ENCODE results near the gene HS6ST3.
A peak's percentile ranks its signal among the peaks of the same experiment; 100 is the strongest.

Gene HS6ST3

GRCh38 chr13:96652506-96652905 is 562.6 kb downstream of the HS6ST3 start:
- DNase-seq (ENCODE audit: low read depth), result no peak

DNA sequence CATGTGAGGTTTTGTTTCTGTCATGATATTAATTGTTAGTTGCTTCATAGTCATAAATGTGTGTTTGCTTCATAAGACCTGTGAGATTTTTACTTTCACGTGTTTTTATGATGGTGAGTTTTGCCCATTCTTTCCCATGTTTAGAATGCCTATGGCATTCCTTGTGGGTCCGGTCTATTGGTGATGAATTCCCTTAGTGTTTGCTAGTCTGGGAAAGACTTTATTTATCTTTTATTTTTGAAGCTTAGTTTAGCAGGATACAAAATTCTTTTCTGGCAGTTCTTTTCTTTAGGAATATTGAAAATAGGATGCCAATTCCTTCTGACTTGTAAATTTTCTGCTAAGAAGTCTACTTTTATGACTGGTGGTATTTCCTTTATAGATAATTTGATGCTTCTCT is 571.7 kb downstream of the HS6ST3 start:
- DNase-seq (ENCODE audit: low read depth), result no peak

DNA sequence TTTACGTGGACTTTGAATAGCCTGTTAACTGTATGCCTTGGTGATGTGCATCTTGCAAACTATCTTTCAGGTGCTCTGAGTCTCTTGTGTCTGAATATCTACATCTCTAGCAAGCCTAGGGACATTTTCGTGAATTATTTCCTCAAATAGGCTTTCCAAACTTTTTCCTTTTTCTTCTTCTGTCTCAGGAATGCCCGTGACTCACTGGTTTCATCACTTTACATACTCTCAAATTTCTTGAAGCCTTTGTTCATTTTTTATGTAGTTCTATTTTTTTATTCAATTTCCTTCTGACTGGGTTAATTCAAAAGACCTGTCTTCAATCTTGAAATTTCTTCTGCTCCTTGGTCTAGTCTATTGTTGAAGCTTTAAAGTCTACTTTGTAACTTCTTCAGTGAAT is 572.1 kb downstream of the HS6ST3 start:
- DNase-seq (ENCODE audit: low read depth), result no peak

- no peak for DNase-seq (ENCODE audit: low read depth)
Observed at GRCh38 chr13:96667294-96668018, 577.5 kb downstream of the HS6ST3 start.

DNA sequence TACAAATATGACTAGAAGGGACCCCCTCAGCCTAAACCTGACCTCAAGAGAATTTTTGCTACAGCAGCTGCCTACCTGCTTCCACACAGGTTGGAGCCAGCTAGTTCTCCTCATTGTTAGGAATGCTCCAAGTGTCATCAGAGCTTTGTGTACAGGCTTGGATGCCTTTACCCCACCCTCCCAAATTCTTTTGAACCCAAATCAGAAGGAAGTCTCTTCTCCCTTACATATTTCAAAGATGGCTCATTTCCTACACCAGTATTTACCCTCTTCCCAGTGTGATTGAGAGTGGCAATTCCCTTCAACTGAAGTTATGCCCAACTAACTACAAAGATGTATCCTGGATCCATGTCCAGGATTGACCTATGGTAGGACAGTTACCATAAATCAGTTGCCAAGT is 581.2 kb downstream of the HS6ST3 start:
- DNase-seq (ENCODE audit: low read depth), result no peak

DNA sequence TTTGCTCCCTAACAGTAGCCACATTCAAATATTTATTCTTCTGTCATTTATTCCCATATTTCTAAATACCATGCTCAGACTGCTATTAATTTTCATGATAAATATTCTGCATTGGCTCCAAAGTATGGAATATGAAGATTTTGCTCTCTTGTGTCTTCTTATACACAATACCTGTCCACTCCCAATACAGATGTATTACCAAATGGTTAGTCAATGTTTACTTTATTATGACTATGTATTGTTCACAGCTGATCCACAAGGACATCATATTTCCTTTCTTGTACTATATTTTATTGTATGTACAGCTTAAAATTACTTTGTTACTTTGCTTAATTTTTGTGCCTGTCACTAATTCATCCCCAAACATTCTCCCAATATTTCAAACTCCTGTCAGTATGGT is 582.1 kb downstream of the HS6ST3 start:
- DNase-seq (ENCODE audit: low read depth), result no peak

GRCh38 chr13:96673825-96674224 is 583.9 kb downstream of the HS6ST3 start:
- DNase-seq (ENCODE audit: low read depth), result no peak

GRCh38 chr13:96677029-96677428 is 587.1 kb downstream of the HS6ST3 start:
- no peak for DNase-seq (ENCODE audit: low read depth)

- no peak for DNase-seq (ENCODE audit: low read depth)
Observed at GRCh38 chr13:96678801-96679200, 588.9 kb downstream of the HS6ST3 start.

- no peak for DNase-seq (ENCODE audit: low read depth)
Observed at GRCh38 chr13:96680898-96681297, 591.0 kb downstream of the HS6ST3 start.

GRCh38 chr13:96681766-96682165 is 591.9 kb downstream of the HS6ST3 start:
- no peak for DNase-seq (ENCODE audit: low read depth)

DNA sequence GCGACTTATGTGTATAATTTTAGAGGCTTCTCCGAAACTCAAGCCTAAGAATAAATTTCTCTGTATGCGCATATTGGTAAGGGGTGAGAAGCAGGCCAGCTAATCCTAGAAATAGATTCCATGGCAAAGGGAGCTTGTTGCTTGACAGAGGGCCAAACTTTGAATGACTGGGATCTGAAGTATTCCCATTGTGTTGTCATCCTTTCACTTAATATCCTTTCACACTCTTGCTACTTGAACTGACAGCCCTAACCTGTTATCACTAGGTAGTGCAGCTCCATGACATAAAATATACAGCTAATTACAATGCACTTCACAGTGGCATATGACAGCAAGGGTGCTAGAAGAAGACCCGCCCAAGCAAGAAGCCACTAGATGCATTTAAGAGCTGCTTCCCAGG is 594.6 kb downstream of the HS6ST3 start:
- DNase-seq (ENCODE audit: low read depth), result no peak

DNA sequence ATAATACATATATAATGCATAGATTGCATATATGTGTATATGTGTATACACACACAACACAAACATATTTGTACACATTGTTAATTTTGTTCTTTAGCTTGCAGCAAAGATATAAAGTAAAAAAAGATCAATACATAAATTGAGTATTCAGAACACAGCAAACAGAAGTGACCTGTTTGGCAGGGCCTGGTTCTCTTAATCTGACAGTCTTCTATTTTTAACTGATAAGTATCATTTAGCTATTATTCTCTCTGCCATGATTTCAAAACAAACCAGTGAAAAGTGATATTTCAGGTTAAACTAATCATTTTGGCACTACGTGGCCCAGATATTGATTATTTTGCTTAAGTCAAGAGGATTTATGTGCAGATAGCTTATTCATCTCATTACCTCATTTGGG is 595.0 kb downstream of the HS6ST3 start:
- DNase-seq (ENCODE audit: low read depth), result no peak

DNA sequence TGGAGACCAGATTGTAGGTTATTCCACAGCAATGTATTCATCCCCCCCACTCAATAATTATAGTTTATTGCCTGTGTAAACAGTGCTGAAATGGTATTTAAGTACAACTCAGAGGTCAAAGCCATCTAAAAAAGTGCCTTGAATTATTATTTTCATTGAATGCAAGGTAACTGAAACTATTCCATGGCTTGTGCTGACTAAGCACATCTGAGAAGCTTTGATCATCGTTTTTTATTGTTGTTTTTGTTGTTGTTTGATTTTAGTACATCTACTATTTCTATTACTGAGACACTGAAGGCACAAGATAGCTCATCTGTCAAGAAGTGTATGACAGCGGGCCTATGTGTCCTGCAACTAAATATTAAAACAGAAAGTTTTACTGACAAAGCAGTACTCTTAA is 596.4 kb downstream of the HS6ST3 start:
- no peak for DNase-seq (ENCODE audit: low read depth)

DNA sequence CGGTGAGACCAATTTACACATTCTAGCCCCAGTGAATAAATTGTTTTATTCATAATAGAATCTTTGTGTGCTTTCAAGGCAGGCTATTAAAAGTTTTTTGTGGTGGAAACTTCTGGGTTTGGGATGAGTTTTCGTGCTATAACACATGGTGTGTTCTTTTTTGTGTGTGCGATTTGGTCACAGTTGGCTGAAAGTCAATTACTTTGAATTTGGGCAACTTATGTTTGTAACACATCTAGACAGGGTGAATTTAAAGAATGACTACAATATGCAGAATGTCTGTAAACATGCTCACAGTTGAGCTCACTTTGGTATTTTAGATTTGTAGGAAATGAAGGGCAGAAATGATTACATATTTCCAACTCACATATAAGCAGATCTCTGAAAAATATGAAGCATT is 597.3 kb downstream of the HS6ST3 start:
- no peak for DNase-seq (ENCODE audit: low read depth)

GRCh38 chr13:96690998-96691397 is 601.1 kb downstream of the HS6ST3 start:
- DNase-seq (ENCODE audit: low read depth), result no peak

DNA sequence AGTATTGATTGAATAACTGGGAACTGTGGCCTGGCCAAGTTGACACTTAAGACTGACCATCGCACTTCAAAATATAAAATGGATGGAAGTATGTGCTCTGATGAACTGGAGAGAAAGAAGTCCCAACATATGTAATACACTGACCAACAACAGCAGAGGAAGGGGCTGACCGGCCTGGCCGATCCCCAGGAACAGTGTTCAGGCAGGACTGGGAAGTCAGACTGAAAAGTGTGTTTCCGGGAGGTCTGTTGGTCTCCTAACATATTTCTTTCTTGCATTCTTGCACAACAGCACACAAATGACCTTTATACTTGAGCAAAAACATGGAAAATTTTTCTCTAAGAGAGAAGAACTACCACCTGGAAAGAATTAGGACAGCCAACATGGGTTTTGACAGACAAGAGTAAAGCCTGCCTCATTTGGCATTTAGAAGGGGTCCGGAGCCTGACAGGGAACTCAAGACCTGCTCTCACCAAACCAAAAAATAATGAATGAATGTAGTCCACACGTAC is 606.5 kb downstream of the HS6ST3 start:
- no peak for DNase-seq (ENCODE audit: low read depth)

DNA sequence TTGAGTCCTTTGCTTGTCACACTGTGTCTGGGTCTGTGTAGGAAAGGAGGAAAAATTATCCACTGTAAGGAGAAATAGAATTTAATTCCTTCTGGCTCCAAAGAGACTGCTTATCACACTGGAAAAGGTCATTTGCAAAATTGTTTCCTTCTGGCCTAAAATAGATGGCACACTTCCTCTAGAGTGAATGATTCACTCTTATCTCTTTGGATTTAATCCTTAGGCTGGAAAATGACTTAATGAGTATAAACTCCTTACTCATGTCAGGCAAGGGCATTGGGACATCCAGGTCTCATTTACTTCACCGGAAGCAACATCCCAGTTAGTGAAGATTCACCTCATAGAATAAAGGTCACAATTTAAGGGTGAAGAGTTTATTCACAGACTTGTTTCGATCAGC is 610.8 kb downstream of the HS6ST3 start:
- no peak for DNase-seq (ENCODE audit: low read depth)

- no peak for DNase-seq (ENCODE audit: low read depth)
Observed at GRCh38 chr13:96707146-96707545, 617.2 kb downstream of the HS6ST3 start.

GRCh38 chr13:96710166-96710862 is 620.4 kb downstream of the HS6ST3 start:
- no peak for DNase-seq (ENCODE audit: low read depth)

DNA sequence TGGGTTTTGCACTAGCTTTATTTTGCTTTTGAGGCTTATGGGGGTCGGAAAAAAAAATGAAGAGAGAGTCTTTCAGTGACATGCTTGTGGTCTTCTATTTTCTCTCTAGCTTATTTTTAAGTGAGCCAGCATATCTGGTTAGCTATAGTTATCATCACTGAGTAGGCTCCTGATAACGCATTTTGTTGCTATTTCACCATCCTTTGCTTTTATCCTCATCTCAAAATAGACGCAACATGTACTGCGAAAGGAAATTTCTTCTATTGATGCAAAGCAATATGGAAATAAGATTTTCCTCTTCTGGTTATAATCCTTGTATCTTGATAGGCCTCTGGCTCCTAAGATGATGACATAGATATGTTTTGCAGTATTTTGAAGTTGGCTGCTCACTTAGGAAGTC is 630.5 kb downstream of the HS6ST3 start:
- DNase-seq (ENCODE audit: low read depth), result no peak

- DNase-seq (ENCODE audit: low read depth), result no peak
Observed at GRCh38 chr13:96726651-96727050, 636.7 kb downstream of the HS6ST3 start.

DNA sequence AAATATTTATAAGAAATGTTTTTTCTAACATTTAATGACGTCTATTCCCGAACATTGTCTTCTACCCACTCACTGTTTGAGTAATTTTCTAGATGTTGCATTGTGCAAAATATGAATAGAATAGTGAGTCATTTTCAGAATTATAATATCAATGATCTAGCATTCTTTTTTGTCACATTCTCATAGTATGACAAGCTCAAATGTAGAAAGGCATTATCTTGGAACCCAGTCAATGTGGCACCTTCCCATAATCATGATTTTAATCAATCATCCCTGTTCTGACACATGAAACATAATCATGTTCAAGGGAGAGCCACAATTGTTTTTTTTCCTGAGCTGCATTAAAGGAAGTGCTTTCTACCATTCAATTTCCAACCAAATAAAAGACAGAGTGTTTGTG is 638.6 kb downstream of the HS6ST3 start:
- no peak for DNase-seq (ENCODE audit: low read depth)

DNA sequence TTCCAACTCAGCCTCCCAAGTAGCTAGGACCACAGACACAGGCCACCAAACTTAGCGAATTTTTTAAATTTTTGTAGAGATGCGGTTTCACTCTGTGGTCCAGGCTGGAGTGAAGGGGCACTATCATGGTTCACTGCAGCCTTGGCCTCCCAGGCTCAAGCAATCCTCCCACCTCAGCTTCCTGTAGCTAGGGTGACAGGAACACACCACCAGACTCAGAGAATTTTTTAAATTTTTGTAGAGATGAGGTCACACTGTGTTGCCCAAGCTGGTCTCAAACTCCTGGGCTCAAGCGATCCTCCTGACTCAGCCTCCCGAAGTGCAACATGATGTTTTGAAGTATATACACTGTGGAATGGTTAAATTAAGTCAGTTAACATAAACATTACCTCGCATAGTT is 640.8 kb downstream of the HS6ST3 start:
- peak; percentile 10 for DNase-seq (ENCODE audit: low read depth)

Measured in non-pigmented ciliary epithelial cell (primary cell).